ENCODE measurements around the gene GABRA5. TPM values are rescaled to one million over a fixed set of nuclear protein-coding genes. Genes with fewer than 3 reads are reported as not detected.

The GABRA5 gene
- total and polyA plus RNA-seq, 2 of the 8 experiments (the other 6 are each of a cell fraction or from before 2014, with no cell fraction given): 15.0 to 29.6 TPM

DNA sequence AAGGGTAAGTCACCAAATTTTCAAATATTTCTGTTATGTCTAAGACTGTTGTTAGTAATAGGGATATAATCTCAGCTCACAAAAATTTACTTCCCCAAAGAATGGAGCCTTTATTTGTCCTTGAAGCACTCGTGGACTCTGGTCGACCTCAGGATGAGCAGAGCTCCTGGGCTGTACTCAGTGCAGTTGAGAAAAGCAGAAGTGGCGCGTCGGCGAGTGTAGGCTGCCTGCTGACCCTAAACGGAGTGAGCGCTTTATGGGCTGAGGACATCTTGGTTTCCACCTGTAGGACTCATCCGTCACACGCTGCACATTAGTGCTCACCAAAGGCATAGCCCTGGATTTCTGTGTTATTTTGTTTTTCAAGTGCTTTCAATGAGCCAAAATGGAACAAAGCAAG lies 11.0 kb downstream of the GABRA5 start:
- no peaks in the 10 kb centered on the region for H3K79me2 ChIP-seq (ENCODE audit: control insufficient read depth in 1 of 2, insufficient read depth in 2 of 2, low read length in 2 of 2)
- no peak overlapping the region for H3K56ac ChIP-seq (replicated peaks; ENCODE audit: insufficient read length, low read depth, low read length)
- H3K4ac ChIP-seq (replicated peaks; ENCODE audit: insufficient read length, low read depth, low read length): no peak overlapping the region
- no peak overlapping the region for H3K4me3 ChIP-seq (ENCODE audit: extremely low read depth in 1 of 4, insufficient read depth in 2 of 4, low read depth in 3 of 4, low read length in 4 of 4)
- FAIRE-seq (no peak), DNase-seq (ENCODE audit: low read depth in 1 of 2, low spot score in 2 of 2) (no peak)
- no peak overlapping the region for H2BK15ac ChIP-seq (ENCODE audit: low read length)
- no peak overlapping the region for H2BK120ac ChIP-seq (replicated peaks; ENCODE audit: low read depth, low read length)
- no peak overlapping the region for H3K4me2 ChIP-seq (ENCODE audit: insufficient read depth in 1 of 2, low read depth in 2 of 2, low read length in 2 of 2)
- H3K36me3 ChIP-seq (ENCODE audit: control insufficient read depth in 2 of 4, insufficient read depth in 4 of 4, low read length in 3 of 4): no peaks in the 10 kb centered on the region
- H3K27me3 ChIP-seq (replicated peaks in 1 of 4; ENCODE audit: control insufficient read depth in 3 of 4, extremely low read depth in 1 of 4, insufficient read depth in 3 of 4, low read length in 3 of 4): no peaks in the 10 kb centered on the region
- H4K5ac ChIP-seq (ENCODE audit: insufficient read length, low read depth, low read length): no peak overlapping the region
- H3K23me2 ChIP-seq (ENCODE audit: low read depth, low read length): no peaks in the 10 kb centered on the region
- H3K23ac ChIP-seq (ENCODE audit: insufficient read length): no peak overlapping the region
- H3K27ac ChIP-seq (ENCODE audit: low read depth, low read length): no peak overlapping the region
- no peaks in the 10 kb centered on the region for H3K9me3 ChIP-seq (ENCODE audit: insufficient read depth in 2 of 2, low read depth in 1 of 2, low read length in 1 of 2)
- no peak overlapping the region for H3K9ac ChIP-seq (replicated peaks in 1 of 4; ENCODE audit: extremely low read depth in 1 of 4, low read depth in 3 of 4, low read length in 3 of 4)
- H2AK5ac ChIP-seq (ENCODE audit: low read depth, low read length): no peak overlapping the region
- H4K20me1 ChIP-seq (replicated peaks in 1 of 2; ENCODE audit: control insufficient read depth in 1 of 2, insufficient read depth in 2 of 2, low read length in 2 of 2): no peaks in the 10 kb centered on the region
- H3K4me1 ChIP-seq (replicated peaks in 1 of 4; ENCODE audit: control insufficient read depth in 3 of 4, insufficient read depth in 4 of 4, low read length in 3 of 4): peaks cover 0 to 4% (median 0%) of the 10 kb centered on the region in 4 experiments; a peak in 1 of 7 replicates
- no peak overlapping the region for H2BK5ac ChIP-seq (ENCODE audit: low read depth, low read length)
- H4K8ac ChIP-seq (ENCODE audit: extremely low read depth, insufficient read depth, low read length): no peak overlapping the region
- H3K79me1 ChIP-seq (ENCODE audit: low read depth, low read length): no peaks in the 10 kb centered on the region
- H3K14ac ChIP-seq (ENCODE audit: insufficient read length): no peak overlapping the region
- H4K91ac ChIP-seq (replicated peaks; ENCODE audit: insufficient read length, low read length): no peak overlapping the region
- 94% methylated on average over 10 of the region's 10 CpGs; no CpG with 5 or more reads in 1 of the 2 experiments for WGBS, 2 experiments (ENCODE audit: extremely low coverage in 1 of 2, insufficient coverage in 1 of 2, insufficient read length in 1 of 2, insufficient replicate concordance in 2 of 2, low coverage in 1 of 2, low lambda C conversion rate in 2 of 2, missing lambda C conversion rate in 1 of 2)
- H2BK12ac ChIP-seq (ENCODE audit: low read depth, low read length): no peak overlapping the region
- CTCF ChIA-PET (ENCODE audit: partially characterized antibody): interaction anchor here (0.6 to 2.3 kb wide), 5 partner anchors 12 to 696 kb away, joined by 3 to 7 read pairs (median 4); no protein-coding TSS in a partner anchor
- H2BK20ac ChIP-seq (ENCODE audit: low read length): no peak overlapping the region
- POLR2A ChIA-PET (ENCODE audit: partially characterized antibody): no interaction called here
- no peak overlapping the region for H3K18ac ChIP-seq (ENCODE audit: extremely low read depth, low read length)
- no peak overlapping the region for H2AFZ ChIP-seq (ENCODE audit: low read length)
- TF ChIP-seq CHD2 (IDR thresholded peaks at IDR 0.05; ENCODE audit: low read length) (no peak), POLR2AphosphoS5 (IDR thresholded peaks at IDR 0.05; ENCODE audit: low read depth, low read length) (no peak), JUN (IDR thresholded peaks at IDR 0.05; ENCODE audit: low read depth, low read length) (no peak), GABPA (IDR thresholded peaks at IDR 0.05; ENCODE audit: borderline replicate concordance, insufficient read depth, low read length) (no peak), YY1 (IDR thresholded peaks at IDR 0.05; ENCODE audit: low read depth, low read length) (no peak), SP2 (IDR thresholded peaks at IDR 0.05; ENCODE audit: low read length) (no peak), ZNF274 (IDR thresholded peaks at IDR 0.05; ENCODE audit: borderline replicate concordance, extremely low read depth, low read length) (no peak), EGR1 (IDR thresholded peaks at IDR 0.05; ENCODE audit: borderline replicate concordance, low read depth, low read length) (no peak), HDAC2 (IDR thresholded peaks at IDR 0.05; ENCODE audit: borderline replicate concordance in 1 of 2, low read depth in 2 of 2, low read length in 2 of 2) (no peak)

Data from H1 (cell line).